ENCODE results near the gene TNIK. TPM values are rescaled to one million over a fixed set of nuclear protein-coding genes. Genes with fewer than 3 reads are reported as not detected.

TNIK gene
- total and polyA plus RNA-seq, 2 of the 4 experiments (the other 2 are of a cell fraction): 3.4 to 6.3 TPM

GRCh38 chr3:171508206-171508605, 48.0 kb upstream of the TNIK start:
- H2AK9ac ChIP-seq (replicated peaks; ENCODE audit: low read depth, low read length, poor library complexity): no peak overlapping the region
- ChIA-PET CTCF (interaction anchor here (0.6 kb wide), 1 partner anchor 171 kb away, joined by 3 read pairs; no protein-coding TSS in a partner anchor), POLR2A (ENCODE audit: unreplicated experiment) (no interaction called here)
- no CpG with 5 or more reads among the region's 3 CpGs for WGBS, 2 experiments (ENCODE audit: extremely low coverage in 2 of 2, insufficient read length in 1 of 2)
- H2BK5ac ChIP-seq (ENCODE audit: low read depth, low read length, poor library complexity, severe bottlenecking): no peak overlapping the region
- H2AK5ac ChIP-seq (ENCODE audit: low read depth, low read length): no peak overlapping the region
- TF ChIP-seq MXI1 (IDR thresholded peaks at IDR 0.05; ENCODE audit: borderline replicate concordance, low read depth, low read length) (no peak), NFE2L2 (IDR thresholded peaks at IDR 0.05; ENCODE audit: low read depth, low read length) (no peak), RCOR1 (IDR thresholded peaks at IDR 0.05; ENCODE audit: insufficient replicate concordance, low read length) (no peak), MAFK (IDR thresholded peaks at IDR 0.05; ENCODE audit: low read depth, low read length) (no peak), RFX5 (IDR thresholded peaks at IDR 0.05; ENCODE audit: low read depth, low read length) (no peak), FOS (IDR thresholded peaks at IDR 0.05; ENCODE audit: low read depth, low read length) (no peak)
- DNase-seq (no peak), ATAC-seq (ENCODE audit: low read depth) (no peak)
- no peak overlapping the region for H4K91ac ChIP-seq (ENCODE audit: insufficient read depth, low read depth, low read length)
- H3K79me1 ChIP-seq (ENCODE audit: low read depth in 1 of 2, low read length in 2 of 2): no peaks in the 10 kb centered on the region
- no peak overlapping the region for H2BK20ac ChIP-seq (ENCODE audit: low read depth, low read length)
- no peak overlapping the region for H2BK120ac ChIP-seq (ENCODE audit: low read depth, low read length)
- H2AFZ ChIP-seq (replicated peaks; ENCODE audit: low read length, poor library complexity): no peak overlapping the region
- no peak overlapping the region for H3K14ac ChIP-seq (replicated peaks; ENCODE audit: low read depth, low read length)
- H3K9ac ChIP-seq (ENCODE audit: low read depth, low read length): no peak overlapping the region
- intact Hi-C loops (cut with micrococcal nuclease): no loop called here
- H3K27me3 ChIP-seq (ENCODE audit: control insufficient read depth, insufficient read depth, low read length): peaks cover 2% of the 10 kb centered on the region
- no peak overlapping the region for H3K4me2 ChIP-seq (ENCODE audit: low read depth, low read length)
- no TSS peak for BruUV-seq (replicated peaks)
- H3K27ac ChIP-seq (ENCODE audit: insufficient read depth, low read length): no peak overlapping the region
- no peak overlapping the region for H3K56ac ChIP-seq (ENCODE audit: extremely low read depth, insufficient read depth, low read length)
- no peaks in the 10 kb centered on the region for H4K20me1 ChIP-seq (ENCODE audit: insufficient read depth, low read length)
- H3K4me3 ChIP-seq (ENCODE audit: insufficient read depth, low read depth, low read length): no peak overlapping the region
- H3K4ac ChIP-seq (ENCODE audit: low read depth, low read length): no peak overlapping the region
- no peaks in the 10 kb centered on the region for H3K9me3 ChIP-seq (ENCODE audit: control insufficient read depth, insufficient read depth, low read length)
- dilution Hi-C loops (cut with HindIII; ENCODE audit: low sequenced_read_pairs, unreplicated experiment): no loop called here
- no peaks in the 10 kb centered on the region for H3K9me1 ChIP-seq (ENCODE audit: insufficient read depth, low read length)
- in situ Hi-C loops (cut with MboI; ENCODE audit: low sequenced_read_pairs): no loop called here
- no peaks in the 10 kb centered on the region for H3K36me3 ChIP-seq (ENCODE audit: control insufficient read depth, insufficient read depth, low read length)
- H3K23ac ChIP-seq (ENCODE audit: low read depth, low read length): no peak overlapping the region
- no peak overlapping the region for H3K18ac ChIP-seq (ENCODE audit: low read depth, low read length)
- H3K4me1 ChIP-seq (ENCODE audit: control insufficient read depth, insufficient read depth, low read length): no peaks in the 10 kb centered on the region
- H2BK15ac ChIP-seq (ENCODE audit: low read depth, low read length): no peak overlapping the region
- H4K5ac ChIP-seq (ENCODE audit: low read depth, low read length): no peak overlapping the region
- no peak overlapping the region for H4K8ac ChIP-seq (ENCODE audit: low read depth in 2 of 2, low read length in 2 of 2)

Measured in IMR-90 (cell line).